ENCODE results near the gene RIN3. TPM values are rescaled to one million over a fixed set of nuclear protein-coding genes. Genes with fewer than 3 reads are reported as not detected.
A peak's percentile ranks its signal among the peaks of the same experiment; 100 is the strongest.

Gene RIN3
- total and polyA plus RNA-seq, 10 donors, result 17.2 to 117 (median 75.7) TPM

- DNase-seq, result no peak
- no peaks in the 10 kb centered on the region for H3K9me3 ChIP-seq
- peaks cover 9 to 98% (median 49%) of the 10 kb centered on the region in 6 donors for H3K4me1 ChIP-seq
- H3K27ac ChIP-seq, result peak overlapping the region in 3 of 8 donors; percentile 38 to 76 (median 68)
- H3K4me3 ChIP-seq, result no peak overlapping the region
- H3K27me3 ChIP-seq (replicated peaks in 1 of 7), result no peaks in the 10 kb centered on the region
- intact Hi-C loops (cut with DNase I; ENCODE audit: low total_unique reads), result no loop called here
- TF ChIP-seq POLR2A (IDR thresholded peaks at IDR 0.05) (no peak), CTCF (IDR thresholded peaks at IDR 0.05 in 8 of 11, conservative IDR thresholded peaks at IDR 0.05 in 3 of 11) (no peak), POLR2AphosphoS5 (IDR thresholded peaks at IDR 0.05) (no peak)
- peaks cover 0 to 5% (median 0%) of the 10 kb centered on the region in 6 donors for H3K36me3 ChIP-seq
- 87 to 95% (median 91%) methylated on average over 6 of the region's 6 CpGs for WGBS, 5 donors
These were observed 10.2 kb downstream of the RIN3 start for GRCh38 chr14:92523752-92524151.

- 40 to 76% (median 50%) methylated on average over 6 to 10 of the region's 10 CpGs for WGBS, 5 donors
- Histone ChIP-seq H3K27me3 (replicated peaks in 1 of 7) (no peaks in the 10 kb centered on the region), H3K4me1 (peaks cover 9 to 98% (median 42%) of the 10 kb centered on the region in 6 donors), H3K4me3 (no peak overlapping the region), H3K36me3 (peaks cover 0 to 5% (median 0%) of the 10 kb centered on the region in 6 donors), H3K9me3 (no peaks in the 10 kb centered on the region), H3K27ac (peak overlapping the region in 5 of 8 donors; percentile 15 to 76 (median 43))
- intact Hi-C loops (cut with DNase I; ENCODE audit: low total_unique reads), result no loop called here
- DNase-seq, result no peak
- no peak for TF ChIP-seq POLR2AphosphoS5 (IDR thresholded peaks at IDR 0.05)
- no peak for TF ChIP-seq POLR2A (IDR thresholded peaks at IDR 0.05)
- TF ChIP-seq CTCF (IDR thresholded peaks at IDR 0.05 in 8 of 11, conservative IDR thresholded peaks at IDR 0.05 in 3 of 11), result no peak
These were observed 11.1 kb downstream of the RIN3 start for GRCh38 chr14:92524602-92525185.

GRCh38 chr14:92525322-92526095 is 11.9 kb downstream of the RIN3 start:
- H3K27me3 ChIP-seq (replicated peaks in 1 of 7), result no peaks in the 10 kb centered on the region
- no peak for DNase-seq
- H3K9me3 ChIP-seq, result no peaks in the 10 kb centered on the region
- H3K36me3 ChIP-seq, result peaks cover 0 to 5% (median 0%) of the 10 kb centered on the region in 6 donors
- TF ChIP-seq CTCF (IDR thresholded peaks at IDR 0.05 in 8 of 11, conservative IDR thresholded peaks at IDR 0.05 in 3 of 11) (no peak), POLR2AphosphoS5 (IDR thresholded peaks at IDR 0.05) (peak in 1 of 3 donors; percentile 24), POLR2A (IDR thresholded peaks at IDR 0.05) (no peak)
- H3K27ac ChIP-seq, result peak overlapping the region in 5 of 8 donors; percentile 15 to 76 (median 43)
- 72 to 81% (median 77%) methylated on average over 6 to 12 of the region's 12 CpGs for WGBS, 5 donors
- intact Hi-C loops (cut with DNase I; ENCODE audit: low total_unique reads), result no loop called here
- H3K4me1 ChIP-seq, result peaks cover 9 to 98% (median 45%) of the 10 kb centered on the region in 6 donors
- H3K4me3 ChIP-seq, result no peak overlapping the region

- TF ChIP-seq POLR2AphosphoS5 (IDR thresholded peaks at IDR 0.05) (no peak), CTCF (IDR thresholded peaks at IDR 0.05 in 8 of 11, conservative IDR thresholded peaks at IDR 0.05 in 3 of 11) (no peak), POLR2A (IDR thresholded peaks at IDR 0.05) (no peak)
These were observed 14.1 kb downstream of the RIN3 start for GRCh38 chr14:92527721-92528120.

More at GRCh38 chr14:92527721-92528120, 14.1 kb downstream of the RIN3 start:
- 80 to 84% (median 83%) methylated on average over 13 to 14 of the region's 14 CpGs for WGBS, 5 donors
- intact Hi-C loops (cut with DNase I; ENCODE audit: low total_unique reads), result no loop called here
- H3K36me3 ChIP-seq, result peaks cover 0 to under 1% (median 0%) of the 10 kb centered on the region in 6 donors
- H3K27me3 ChIP-seq (replicated peaks in 1 of 7), result no peaks in the 10 kb centered on the region
- H3K4me1 ChIP-seq, result peaks cover 12 to 99% (median 66%) of the 10 kb centered on the region in 6 donors
- no peak for DNase-seq
- H3K27ac ChIP-seq, result peak overlapping the region in 2 of 8 donors; percentile 2 to 85
- no peak overlapping the region for H3K4me3 ChIP-seq
- H3K9me3 ChIP-seq, result no peaks in the 10 kb centered on the region

Measured in spleen (tissue), 11 donors.